NCI-H748 (cell line): Measurements from ENCODE around the gene DSCAML1.
A peak's percentile ranks its signal among the peaks of the same experiment; 100 is the strongest.

Source experiments
- DNase-seq: peaks from one replicate; lab custom pipeline; 2025; ENCODE audit not compliant: unreplicated experiment; lab: John Stamatoyannopoulos, UW

The DSCAML1 gene

GRCh38 chr11:117670924-117671323, 126.1 kb downstream of the DSCAML1 start:
- DNase-seq: no peak

GRCh38 chr11:117670443-117670842, 126.6 kb downstream of the DSCAML1 start:
- DNase-seq: peak; percentile 9

GRCh38 chr11:117669616-117670015, 127.4 kb downstream of the DSCAML1 start:
- no peak for DNase-seq

- DNase-seq: peak; percentile 52
Measured at GRCh38 chr11:117669062-117669461, 128.0 kb downstream of the DSCAML1 start.

- DNase-seq: peak; percentile 5
Measured at GRCh38 chr11:117668321-117668751, 128.7 kb downstream of the DSCAML1 start.

- DNase-seq: no peak
Measured at GRCh38 chr11:117664897-117665296, 132.1 kb downstream of the DSCAML1 start.

GRCh38 chr11:117663821-117664220, 133.2 kb downstream of the DSCAML1 start:
- no peak for DNase-seq

GRCh38 chr11:117663414-117663813, 133.6 kb downstream of the DSCAML1 start:
- DNase-seq: no peak

GRCh38 chr11:117662671-117663269, 134.2 kb downstream of the DSCAML1 start:
- DNase-seq: no peak

- no peak for DNase-seq
Measured at GRCh38 chr11:117662255-117662654, 134.8 kb downstream of the DSCAML1 start.

- DNase-seq: no peak
Measured at GRCh38 chr11:117658809-117659208, 138.2 kb downstream of the DSCAML1 start.

- DNase-seq: no peak
Measured at GRCh38 chr11:117657794-117658193, 139.2 kb downstream of the DSCAML1 start.

GRCh38 chr11:117654281-117655255, 142.4 kb downstream of the DSCAML1 start:
- no peak for DNase-seq

GRCh38 chr11:117652521-117652920, 144.5 kb downstream of the DSCAML1 start:
- no peak for DNase-seq

GRCh38 chr11:117649296-117650055, 147.5 kb downstream of the DSCAML1 start:
- no peak for DNase-seq

- DNase-seq: no peak
Measured at GRCh38 chr11:117647872-117648271, 149.1 kb downstream of the DSCAML1 start.

GRCh38 chr11:117647207-117647606, 149.8 kb downstream of the DSCAML1 start:
- no peak for DNase-seq

GRCh38 chr11:117646411-117646810, 150.6 kb downstream of the DSCAML1 start:
- DNase-seq: no peak

GRCh38 chr11:117644403-117645155, 152.4 kb downstream of the DSCAML1 start:
- no peak for DNase-seq

- DNase-seq: no peak
Measured at GRCh38 chr11:117643606-117644300, 153.3 kb downstream of the DSCAML1 start.
